ENCODE results near the gene WDR7.
"Not testable (repeated sequence)": the region's sequence is repeated elsewhere in the genome, so short reads cannot be mapped to it uniquely, and the experiment has no call there.

DNA sequence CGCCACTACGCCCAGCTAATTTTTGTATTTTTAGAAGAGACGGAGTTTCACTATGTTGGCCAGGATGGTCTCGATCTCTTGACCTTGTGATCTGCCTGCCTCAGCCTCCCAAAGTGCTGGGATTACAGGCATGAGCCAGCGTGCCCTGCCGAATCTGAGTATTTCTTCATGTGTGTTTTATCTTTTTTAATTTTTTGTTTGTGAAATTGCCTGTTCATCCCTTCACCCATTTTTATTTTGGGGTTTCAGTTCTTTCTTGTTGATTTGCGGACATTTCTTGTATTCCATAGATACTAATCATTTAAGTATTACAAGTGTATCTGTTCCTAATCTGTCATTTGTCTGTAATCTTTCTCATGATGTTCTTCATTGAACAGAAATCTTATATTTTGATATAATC lies 3.1 kb downstream of the WDR7 start:
- not testable (repeated sequence) for TF ChIP-seq POLR2A, CTCF (IDR thresholded peaks at IDR 0.05)
